HepG2 (cell line): ENCODE results near the gene ZNF880. TPM values are rescaled to one million over a fixed set of nuclear protein-coding genes. Genes with fewer than 3 reads are reported as not detected.

ENCODE experiments used
- ATAC-seq: fragments of 200-7000 bp; cut with Tn5 transposase; 3 replicates; pipeline ENCODE4 v1.9.1; 2020; ENCODE audit warnings: mild to moderate bottlenecking, moderate library complexity
- BruUV-seq: library from RNA; stranded (reverse); fragments of 400-500 nt; replicated peaks from 2 replicates; lab custom pipeline; 2021; lab: Mats Ljungman, UMichigan
- CTCF ChIA-PET: fragments of 300-600 bp; formaldehyde crosslinking; extraction: SDS; loops from one replicate; lab custom pipeline; 2021; ENCODE audit warnings: low total read pairs, inconsistent platforms, low intra/inter-chr PET ratio; lab: Yijun Ruan, JAX
- POLR2A ChIA-PET: fragments of 350-600 bp; sonication (Branson Sonifier 250); formaldehyde crosslinking; loops from one replicate; lab custom pipeline; 2020; ENCODE audit warnings: antibody characterized with exemption, inconsistent platforms; lab: Yijun Ruan, JAX
- DNase-seq: peaks from one replicate; pipeline ENCODE4 v3.0.0-alpha.2; 2015; ENCODE audit warnings: low spot score
- FAIRE-seq: peaks from 3 replicates; lab custom pipeline; 2011; peaks lifted over from hg19 to GRCh38; lab: Jason Lieb, UNC
- H2AFZ ChIP-seq: one replicate; pipeline ENCODE4 v1.6.1; 2011; ENCODE audit warnings: low read length, inconsistent platforms
- H3K27ac ChIP-seq: fragments of 300-600 bp; 3 replicates; pipeline ENCODE4 v1.8.0; 2011; ENCODE audit warnings: mixed run types, mild to moderate bottlenecking, mixed read lengths, low read length, inconsistent platforms; ENCODE audit not compliant: insufficient read depth; ENCODE audit errors: extremely low read length
- H3K27me3 ChIP-seq, 2 experiments: fragments of 200-600 bp in 1 of 2; 2 replicates in 1 of 2; 3 replicates in 1 of 2; pipeline versions ENCODE4 v1.6.0 to v1.8.0; 2011; ENCODE audit warnings: low read length in 2 of 2, mild to moderate bottlenecking in 2 of 2, moderate library complexity in 2 of 2, inconsistent platforms in 1 of 2; ENCODE audit not compliant: insufficient read depth in 2 of 2, control insufficient read depth in 1 of 2
- H3K36me3 ChIP-seq, 2 experiments: fragments of 200-600 bp in 1 of 2; replicated peaks in 1 of 2; 2 replicates in 1 of 2; 3 replicates in 1 of 2; pipeline versions ENCODE4 v1.5.1 to v1.8.0; 2011; ENCODE audit warnings: low read length in 2 of 2, inconsistent platforms in 1 of 2; ENCODE audit not compliant: insufficient read depth in 2 of 2, control insufficient read depth in 1 of 2
- H3K4me1 ChIP-seq: 2 replicates; pipeline ENCODE4 v1.5.1; 2012; ENCODE audit warnings: low read length, inconsistent platforms; ENCODE audit not compliant: insufficient read depth
- H3K4me2 ChIP-seq: 2 replicates; pipeline ENCODE4 v1.6.0; 2011; ENCODE audit warnings: low read depth, low read length, inconsistent platforms
- H3K4me3 ChIP-seq, 3 experiments: fragments of 200-600 bp in 1 of 3; sonication (generic), shearing (Covaris generic) in 1 of 3; replicated peaks in 1 of 3; 2 replicates each; pipeline ENCODE4 v1.5.1; 2011 to 2016; ENCODE audit warnings: low read length in 3 of 3, inconsistent platforms in 2 of 3, low read depth in 2 of 3, mild to moderate bottlenecking in 2 of 3, control low read depth in 1 of 3, mixed read lengths in 1 of 3; ENCODE audit not compliant: insufficient read depth in 1 of 3
- H3K79me2 ChIP-seq: one replicate; pipeline ENCODE4 v1.6.1; 2011; ENCODE audit warnings: low read length, inconsistent platforms; ENCODE audit not compliant: insufficient read depth
- H3K9ac ChIP-seq: 2 replicates; pipeline ENCODE4 v1.6.0; 2011; ENCODE audit warnings: mild to moderate bottlenecking, low read depth, low read length, inconsistent platforms; ENCODE audit not compliant: insufficient read depth
- H3K9me3 ChIP-seq: 2 replicates; pipeline ENCODE4 v1.5.1; 2012; ENCODE audit warnings: mild to moderate bottlenecking, low read length
- H4K20me1 ChIP-seq: 2 replicates; pipeline ENCODE4 v1.6.0; 2011; ENCODE audit warnings: inconsistent platforms, mild to moderate bottlenecking, low read length, moderate library complexity; ENCODE audit not compliant: insufficient read depth
- MAFF ChIP-seq: IDR thresholded peaks from 2 replicates; pipeline ENCODE4 v1.6.1; 2011; ENCODE audit warnings: low read depth, low read length, improper control_type of control experiment
- MIER2 ChIP-seq: IDR thresholded peaks from 2 replicates; pipeline ENCODE4 v1.6.1; 2016; ENCODE audit warnings: missing biosample characterization, missing genetic modification reagents
- NAIF1 ChIP-seq: sonication (generic); formaldehyde crosslinking; IDR thresholded peaks from 2 replicates; pipeline ENCODE4 v1.5.0; 2020; ENCODE audit warnings: mild to moderate bottlenecking, missing genetic modification reagents, borderline replicate concordance
- NR3C1 ChIP-seq: sonication (generic); formaldehyde crosslinking; IDR thresholded peaks from 2 replicates; pipeline ENCODE4 v1.4.0; 2020; ENCODE audit warnings: missing genetic modification reagents
- PHB2 ChIP-seq: fragments of 450-650 bp; IDR thresholded peaks from 2 replicates; pipeline ENCODE4 v1.6.1; 2018; ENCODE audit not compliant: partially characterized antibody
- TCF7 ChIP-seq: sonication (generic); IDR thresholded peaks from 2 replicates; pipeline ENCODE4 v1.6.1; 2016; ENCODE audit warnings: antibody characterized with exemption, low read depth
- ZNF367 ChIP-seq: sonication (generic); formaldehyde crosslinking; IDR thresholded peaks from 2 replicates; pipeline ENCODE4 v1.4.0; 2020; ENCODE audit warnings: missing genetic modification reagents, borderline replicate concordance
- ZNF570 ChIP-seq: sonication (generic); formaldehyde crosslinking; IDR thresholded peaks from 2 replicates; pipeline ENCODE4 v1.4.0; 2020; ENCODE audit warnings: mild to moderate bottlenecking, missing genetic modification reagents, borderline replicate concordance
- ZNF792 ChIP-seq: IDR thresholded peaks from 2 replicates; pipeline ENCODE4 v1.6.1; 2016
- WGBS: methylation state at CpG from one replicate; pipeline ENCODE4 v1.1.6; 2017; ENCODE audit warnings: low lambda C conversion rate; 5-methylcytosine and 5-hydroxymethylcytosine counted together
- in situ Hi-C: cut with HindIII; loops from 2 replicates; pipeline ENCODE4 v1.10.0; 2017; ENCODE audit warnings: low pct_unique_long_range_greater_than_20kb; ENCODE audit not compliant: extremely low pct_ligation_motif_present
- intact Hi-C: fragments of 100-400 bp; cut with micrococcal nuclease; formaldehyde crosslinking; loops from one replicate; pipeline ENCODE4 v1.10.0; 2022; ENCODE audit not compliant: unreplicated experiment
- polyA plus RNA-seq, 8 experiments: library from polyadenylated mRNA; depleted of rRNA in 3 of 8; stranded (reverse) in 7 of 8; unstranded in 1 of 8; fragments of >200 nt; fragmentation: Illumina TruSeq in 4 of 8; extraction: Trizol in 4 of 8; gene quantifications; 2 replicates each; pipeline versions ENCODE4 v1.2.1 to v1.2.3, GENCODE V29; 2011 to 2016; ENCODE audit warnings: low read depth in 4 of 8, missing spikeins in 1 of 8, mixed read lengths in 1 of 8; ENCODE audit not compliant: insufficient read depth in 1 of 8
- total RNA-seq, 5 experiments: library from RNA; depleted of rRNA; stranded (reverse); fragments of >200 nt; fragmentation: Illumina TruSeq; extraction: Trizol; gene quantifications; 2 replicates each; pipeline ENCODE4 v1.2.3, GENCODE V29; 2016; ENCODE audit warnings: low read depth in 1 of 5
- TF ChIP-seq, protein P1 (sequence below): sonication (generic); formaldehyde crosslinking; IDR thresholded peaks from 2 replicates; pipeline ENCODE4 v1.5.0; 2020; ENCODE audit warnings: mild to moderate bottlenecking, missing genetic modification reagents, borderline replicate concordance

ZNF880 gene
- total and polyA plus RNA-seq, 2 of the 13 experiments (the other 11 are each of a cell fraction or from before 2014, with no cell fraction given), result 0.03 to 0.18 TPM

DNA sequence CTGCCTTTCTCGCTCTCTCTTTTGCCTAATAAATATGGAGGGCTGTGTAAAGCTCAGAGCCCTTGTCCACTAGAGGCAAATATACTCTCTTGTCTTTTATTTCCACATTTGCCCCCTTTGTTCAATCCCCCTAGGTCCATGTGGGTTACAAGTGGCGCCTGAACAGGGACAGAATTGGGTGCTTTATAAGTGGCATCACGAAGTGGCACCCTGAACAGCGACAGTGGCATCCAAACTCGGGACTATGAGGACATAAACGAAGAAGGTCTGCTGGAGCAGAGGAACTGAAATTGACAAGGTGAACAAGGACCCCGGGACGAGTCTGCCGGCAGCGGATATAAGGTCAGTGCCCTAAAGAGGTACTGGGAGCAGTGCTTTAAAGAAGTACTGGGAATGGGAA, 38.0 kb upstream of the ZNF880 start:
- H3K9me3 ChIP-seq, result peaks cover 76% of the 10 kb centered on the region
- no peak overlapping the region for H2AFZ ChIP-seq
- BruUV-seq, result no TSS peak
- H3K79me2 ChIP-seq, result no peaks in the 10 kb centered on the region
- no peak overlapping the region for H3K9ac ChIP-seq
- no peaks in the 10 kb centered on the region for H3K36me3 ChIP-seq
- H3K4me3 ChIP-seq, result no peak overlapping the region
- no peak overlapping the region for H3K4me2 ChIP-seq
- no peaks in the 10 kb centered on the region for H3K27me3 ChIP-seq
- intact Hi-C loops, result no loop called here
- ChIA-PET CTCF (no interaction called here), POLR2A (no interaction called here)
- H4K20me1 ChIP-seq, result no peaks in the 10 kb centered on the region
- DNase-seq (no peak), FAIRE-seq (no peak)
- 31% methylated on average over 10 of the region's 10 CpGs for WGBS
- in situ Hi-C loops, result no loop called here
- TF ChIP-seq ZNF367 (CRISPR knock-in tag) (no peak), ZNF792 (CRISPR knock-in tag) (no peak), NR3C1 (CRISPR knock-in tag) (no peak), TCF7 (no peak), MAFF (no peak), PHB2 (no peak), MIER2 (CRISPR knock-in tag) (no peak), NAIF1 (CRISPR knock-in tag) (no peak), ZNF570 (no peak)
- TF ChIP-seq, protein P1, sequence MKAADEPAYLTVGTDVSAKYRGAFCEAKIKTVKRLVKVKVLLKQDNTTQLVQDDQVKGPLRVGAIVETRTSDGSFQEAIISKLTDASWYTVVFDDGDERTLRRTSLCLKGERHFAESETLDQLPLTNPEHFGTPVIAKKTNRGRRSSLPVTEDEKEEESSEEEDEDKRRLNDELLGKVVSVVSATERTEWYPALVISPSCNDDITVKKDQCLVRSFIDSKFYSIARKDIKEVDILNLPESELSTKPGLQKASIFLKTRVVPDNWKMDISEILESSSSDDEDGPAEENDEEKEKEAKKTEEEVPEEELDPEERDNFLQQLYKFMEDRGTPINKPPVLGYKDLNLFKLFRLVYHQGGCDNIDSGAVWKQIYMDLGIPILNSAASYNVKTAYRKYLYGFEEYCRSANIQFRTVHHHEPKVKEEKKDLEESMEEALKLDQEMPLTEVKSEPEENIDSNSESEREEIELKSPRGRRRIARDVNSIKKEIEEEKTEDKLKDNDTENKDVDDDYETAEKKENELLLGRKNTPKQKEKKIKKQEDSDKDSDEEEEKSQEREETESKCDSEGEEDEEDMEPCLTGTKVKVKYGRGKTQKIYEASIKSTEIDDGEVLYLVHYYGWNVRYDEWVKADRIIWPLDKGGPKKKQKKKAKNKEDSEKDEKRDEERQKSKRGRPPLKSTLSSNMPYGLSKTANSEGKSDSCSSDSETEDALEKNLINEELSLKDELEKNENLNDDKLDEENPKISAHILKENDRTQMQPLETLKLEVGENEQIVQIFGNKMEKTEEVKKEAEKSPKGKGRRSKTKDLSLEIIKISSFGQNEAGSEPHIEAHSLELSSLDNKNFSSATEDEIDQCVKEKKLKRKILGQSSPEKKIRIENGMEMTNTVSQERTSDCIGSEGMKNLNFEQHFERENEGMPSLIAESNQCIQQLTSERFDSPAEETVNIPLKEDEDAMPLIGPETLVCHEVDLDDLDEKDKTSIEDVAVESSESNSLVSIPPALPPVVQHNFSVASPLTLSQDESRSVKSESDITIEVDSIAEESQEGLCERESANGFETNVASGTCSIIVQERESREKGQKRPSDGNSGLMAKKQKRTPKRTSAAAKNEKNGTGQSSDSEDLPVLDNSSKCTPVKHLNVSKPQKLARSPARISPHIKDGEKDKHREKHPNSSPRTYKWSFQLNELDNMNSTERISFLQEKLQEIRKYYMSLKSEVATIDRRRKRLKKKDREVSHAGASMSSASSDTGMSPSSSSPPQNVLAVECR (CRISPR knock-in tag), result no peak
- TF ChIP-seq, all 625 proteins: peak for 0
- Histone ChIP-seq H3K27ac (no peak overlapping the region), H3K4me1 (no peaks in the 10 kb centered on the region)
- no peak for ATAC-seq
